Epithelial cell of prostate (primary cell): Measurements from ENCODE around the gene NOL4L.
A peak's percentile ranks its signal among the peaks of the same experiment; 100 is the strongest.

Experiments used
- DNase-seq: peaks from one replicate; pipeline ENCODE4 v3.0.0-alpha.2; 2011; ENCODE audit warnings: low read depth, low spot score
- H3K27ac ChIP-seq: fragments of 450-650 bp; 2 replicates; pipeline ENCODE4 v1.5.1; 2017; ENCODE audit warnings: mild to moderate bottlenecking

Gene NOL4L

DNA sequence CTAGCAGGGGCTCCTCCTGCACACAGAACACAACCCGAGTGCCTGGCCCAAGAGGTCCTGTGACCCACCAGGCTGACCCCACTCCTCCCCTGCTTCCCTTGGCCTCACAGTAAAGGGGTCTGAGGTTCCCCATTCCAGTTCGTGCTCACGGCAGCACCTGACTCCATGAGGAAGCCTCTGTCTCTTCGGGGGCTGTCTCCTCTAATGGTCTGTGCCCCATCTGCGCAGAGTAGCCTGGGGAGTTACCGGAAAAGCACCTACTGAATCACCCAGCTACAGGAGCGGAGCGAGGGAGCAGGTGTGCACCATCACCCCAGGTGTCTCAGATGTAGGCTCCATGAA, 133.8 kb downstream of the NOL4L start:
- H3K27ac ChIP-seq: no peak overlapping the region

GRCh38 chr20:32450484-32451061, 134.6 kb downstream of the NOL4L start:
- H3K27ac ChIP-seq: no peak overlapping the region
- DNase-seq: no peak

More for the DNA sequence above, 133.8 kb downstream of the NOL4L start:
- no peak for DNase-seq

- no peak overlapping the region for H3K27ac ChIP-seq
- no peak for DNase-seq
Measured at GRCh38 chr20:32449890-32450401, 135.2 kb downstream of the NOL4L start.

- no peak overlapping the region for H3K27ac ChIP-seq
- no peak for DNase-seq
Measured at GRCh38 chr20:32449057-32449889, 135.9 kb downstream of the NOL4L start.

DNA sequence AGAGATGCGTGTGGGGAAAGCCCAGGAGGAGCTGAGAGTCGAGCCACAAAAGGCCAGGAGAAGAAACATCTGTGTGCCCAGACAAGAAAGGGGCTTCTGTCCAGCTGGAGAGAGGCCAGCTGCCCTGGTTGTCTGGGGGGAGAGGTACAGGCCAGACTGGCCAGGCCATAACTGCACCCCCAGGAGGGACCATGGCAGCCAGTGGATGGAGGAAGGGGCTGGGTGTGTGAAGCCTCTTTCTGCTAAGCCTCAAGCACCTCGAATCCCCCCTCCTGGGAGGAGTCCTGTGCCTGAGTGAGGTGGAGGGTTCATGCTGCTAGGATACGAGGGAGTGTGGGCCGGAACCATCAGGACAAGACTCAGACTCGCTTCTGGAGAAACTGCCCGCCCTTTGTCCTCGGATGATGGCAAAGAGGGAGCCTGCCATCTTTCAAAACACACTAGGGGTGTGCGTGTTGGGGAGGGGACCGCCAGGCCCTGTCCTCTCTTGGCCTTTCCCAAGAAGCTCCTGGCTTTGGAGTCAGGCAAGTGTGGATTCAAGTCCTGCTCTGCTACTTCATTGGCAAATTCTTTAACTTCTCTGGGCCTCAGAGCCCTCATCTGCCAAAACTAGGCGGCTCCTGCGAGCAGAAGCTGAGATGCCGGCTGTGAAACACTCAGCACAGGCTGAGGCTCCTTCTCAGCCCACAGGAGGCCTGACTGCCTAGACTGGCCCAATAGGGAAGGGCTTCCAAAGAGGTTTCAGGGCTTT, 136.7 kb downstream of the NOL4L start:
- no peak for DNase-seq
- H3K27ac ChIP-seq: no peak overlapping the region

DNA sequence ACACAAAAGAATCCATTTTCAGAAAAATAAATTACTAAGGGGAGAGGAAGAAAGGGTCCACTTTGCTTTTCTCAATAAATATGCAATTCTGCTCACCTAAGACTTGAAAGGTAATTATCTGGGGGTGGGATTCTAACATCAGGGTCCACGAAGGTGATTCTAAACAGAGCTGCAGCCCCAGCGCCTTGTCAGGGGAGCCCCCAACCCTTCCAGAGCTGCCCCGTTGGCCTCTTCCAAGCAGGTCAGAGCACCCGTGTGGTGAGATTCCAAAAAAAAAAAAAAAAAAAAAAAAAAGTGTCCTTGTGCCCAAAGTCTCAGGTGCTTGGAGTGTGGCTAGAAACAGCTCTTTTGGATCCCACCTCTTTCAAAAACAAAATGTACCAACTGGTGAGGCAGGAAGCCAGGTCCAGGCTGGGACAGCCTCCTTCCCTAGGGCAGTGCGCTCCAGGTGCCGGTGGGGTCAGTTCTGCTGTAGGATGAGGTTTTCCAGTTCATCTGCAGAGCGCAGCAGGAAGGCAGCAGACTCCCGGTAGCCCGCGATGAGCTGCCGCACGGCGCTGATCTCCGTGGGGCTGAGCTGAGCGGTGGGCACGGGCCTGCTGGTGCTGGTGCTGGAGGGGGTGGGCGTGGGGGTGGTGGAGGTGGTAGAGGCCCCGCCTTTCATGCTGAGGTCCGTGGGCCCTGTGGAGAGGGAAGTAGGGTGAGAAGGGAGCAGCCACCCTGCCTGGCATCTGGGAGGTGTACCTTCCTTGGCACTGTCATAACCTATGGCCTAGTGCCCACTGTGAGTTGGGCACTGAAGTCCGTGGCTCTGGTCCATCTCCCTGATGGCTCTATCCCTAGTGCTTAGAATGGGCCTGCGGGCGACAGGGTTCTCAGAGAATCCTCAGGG, 137.8 kb downstream of the NOL4L start:
- no peak overlapping the region for H3K27ac ChIP-seq
- no peak for DNase-seq

GRCh38 chr20:32446301-32447100, 138.6 kb downstream of the NOL4L start:
- H3K27ac ChIP-seq: no peak overlapping the region
- DNase-seq: no peak

GRCh38 chr20:32445539-32446273, 139.4 kb downstream of the NOL4L start:
- DNase-seq: no peak
- no peak overlapping the region for H3K27ac ChIP-seq

GRCh38 chr20:32444474-32445220, 140.5 kb downstream of the NOL4L start:
- no peak overlapping the region for H3K27ac ChIP-seq
- no peak for DNase-seq

GRCh38 chr20:32443386-32443974, 141.7 kb downstream of the NOL4L start:
- H3K27ac ChIP-seq: no peak overlapping the region
- DNase-seq: no peak

DNA sequence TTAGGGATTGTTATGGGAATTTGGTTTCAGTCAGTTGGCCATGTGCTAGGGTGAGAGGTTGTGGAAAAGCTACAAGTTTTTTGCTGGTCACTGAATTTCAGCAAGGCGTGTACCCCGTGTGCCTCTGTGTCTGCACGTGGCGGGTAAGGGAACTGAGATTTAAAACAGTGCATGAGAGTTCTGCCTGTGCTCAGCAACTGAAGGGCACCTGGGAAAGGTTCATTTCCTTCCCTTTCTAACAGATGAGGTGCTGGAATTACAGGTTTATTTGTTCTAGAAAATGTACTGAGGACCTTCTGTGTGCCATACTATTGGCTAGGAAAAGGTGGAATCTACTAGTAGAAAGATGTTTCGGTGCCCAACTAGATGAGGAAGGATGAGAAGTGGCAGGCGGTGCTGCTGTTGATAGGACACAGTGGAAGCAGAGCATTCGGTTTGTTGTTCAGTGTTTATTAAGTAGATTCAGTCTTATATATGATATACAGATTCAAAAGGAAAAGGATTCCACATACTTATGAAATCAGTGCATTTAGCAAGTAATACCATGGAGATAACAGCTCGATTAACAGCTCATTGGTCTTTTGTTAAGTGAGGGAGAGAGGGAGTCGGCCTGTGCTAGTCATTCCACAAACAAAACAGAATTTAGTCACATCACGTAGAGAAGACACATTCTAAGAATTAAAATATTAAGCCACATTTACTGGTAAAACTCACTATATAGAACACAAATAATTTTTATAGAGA, 142.3 kb downstream of the NOL4L start:
- peak overlapping the region; percentile 10 for H3K27ac ChIP-seq
- no peak for DNase-seq

GRCh38 chr20:32441638-32442037, 143.5 kb downstream of the NOL4L start:
- no peak overlapping the region for H3K27ac ChIP-seq
- no peak for DNase-seq

DNA sequence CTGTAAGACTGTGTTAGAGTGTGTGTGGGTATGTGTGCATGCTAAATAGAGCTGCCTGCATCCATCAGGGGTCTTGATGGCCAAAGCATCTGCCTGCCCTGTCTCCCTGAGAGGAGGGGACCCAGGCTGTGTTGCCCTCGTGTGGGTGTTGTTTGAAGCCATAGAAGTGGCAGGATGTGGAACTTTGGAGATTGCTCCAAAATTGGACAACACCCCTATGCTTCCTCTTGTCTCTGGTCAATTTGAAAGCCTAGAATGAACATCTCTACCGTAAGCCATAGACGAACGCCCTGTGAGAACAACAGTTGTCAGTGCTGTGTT, 144.4 kb downstream of the NOL4L start:
- no peak for DNase-seq

DNA sequence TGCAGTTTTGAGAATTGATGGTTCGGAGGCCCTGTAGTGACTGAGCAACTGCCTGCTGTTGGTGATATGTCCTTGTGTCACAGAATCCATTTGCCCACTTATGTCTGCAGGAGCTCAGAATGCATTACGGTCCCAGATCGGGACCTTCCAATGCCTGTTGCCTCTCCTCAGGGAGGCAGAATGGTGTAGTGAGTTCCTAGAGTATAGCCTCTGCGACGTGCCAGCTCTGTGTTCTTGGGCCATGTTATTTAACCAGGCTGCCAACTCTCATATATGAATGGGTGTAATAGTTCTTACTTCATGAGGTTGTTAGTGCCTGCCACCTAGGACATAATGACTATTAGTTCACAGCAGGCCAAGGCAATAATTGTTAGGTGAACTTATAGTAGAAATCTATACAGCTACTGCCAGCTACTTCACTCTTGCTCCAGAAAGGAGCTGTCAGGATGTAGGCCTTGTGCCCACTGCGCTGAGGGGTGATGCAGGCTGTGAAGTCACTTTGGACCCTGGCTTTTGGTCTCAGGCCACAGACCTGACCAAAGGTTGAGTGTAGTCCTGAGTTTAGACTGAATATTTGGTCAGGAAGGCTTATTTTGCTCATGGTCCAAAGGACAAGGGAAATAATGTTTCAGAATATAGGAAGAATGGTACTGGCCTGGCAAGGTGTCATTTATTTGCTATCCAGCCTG, 144.9 kb downstream of the NOL4L start:
- no peak overlapping the region for H3K27ac ChIP-seq
- DNase-seq: no peak

More for the DNA sequence above, 144.4 kb downstream of the NOL4L start:
- no peak overlapping the region for H3K27ac ChIP-seq

DNA sequence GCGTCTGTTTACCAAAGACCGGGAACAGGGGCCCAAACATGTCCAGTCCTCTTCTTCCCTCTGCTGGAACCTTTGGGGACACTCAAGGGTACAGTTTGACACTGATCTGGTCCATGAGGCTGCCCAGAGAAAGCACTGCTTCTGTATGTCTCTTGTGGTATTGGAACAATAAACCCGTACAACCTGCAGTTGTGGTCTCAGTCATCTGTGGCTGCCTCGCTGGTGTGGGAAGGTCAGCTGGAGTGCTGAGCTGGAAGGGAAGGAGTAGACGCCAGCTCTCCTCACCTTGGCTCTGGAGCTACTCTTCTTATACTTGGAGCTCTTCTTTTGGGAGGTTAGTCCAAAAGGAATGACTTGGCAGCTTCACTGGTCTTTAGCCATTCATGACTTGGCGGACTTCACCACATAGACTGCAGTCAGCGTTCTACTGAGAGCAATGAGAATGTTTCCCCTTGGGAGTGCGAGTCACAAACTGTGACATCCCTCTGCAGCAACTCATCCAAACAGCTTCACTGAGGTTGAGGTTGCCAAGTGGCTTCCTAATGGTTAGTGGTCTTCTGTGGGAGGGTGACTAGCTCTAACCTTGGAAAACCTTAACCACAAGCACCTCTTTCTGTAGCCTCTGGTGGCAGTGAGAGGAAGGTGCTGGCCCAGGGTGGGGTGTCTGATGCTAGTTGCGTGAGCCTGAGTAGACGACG, 145.9 kb downstream of the NOL4L start:
- H3K27ac ChIP-seq: no peak overlapping the region
- no peak for DNase-seq

DNA sequence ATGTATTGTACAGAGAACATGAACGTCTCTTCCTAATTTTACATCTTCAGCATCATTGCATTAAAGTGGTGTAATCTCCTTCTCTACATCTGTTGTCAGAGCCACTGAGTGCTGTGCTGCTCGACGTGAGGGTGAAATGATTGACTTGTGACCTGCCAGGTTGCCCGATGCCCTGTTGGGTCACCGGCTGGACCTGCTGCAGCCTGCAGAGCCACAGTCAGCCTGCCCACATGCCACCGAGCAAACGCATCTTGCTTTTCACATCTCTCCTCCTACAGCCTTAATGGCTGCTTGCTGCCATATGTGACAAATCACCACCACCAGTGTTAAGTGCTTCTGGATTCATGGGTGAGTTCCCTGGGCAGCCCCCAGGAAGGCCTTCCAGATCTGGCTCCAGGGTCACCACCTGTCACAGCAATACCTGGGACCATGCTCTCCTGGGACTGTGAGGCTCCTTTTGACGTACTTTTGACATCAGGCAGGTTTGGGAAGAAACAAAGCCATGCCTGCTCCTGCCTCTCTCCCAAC, 146.7 kb downstream of the NOL4L start:
- no peak for DNase-seq
- no peak overlapping the region for H3K27ac ChIP-seq
